ENCODE measurements around the gene LENG9.

Gene LENG9

DNA sequence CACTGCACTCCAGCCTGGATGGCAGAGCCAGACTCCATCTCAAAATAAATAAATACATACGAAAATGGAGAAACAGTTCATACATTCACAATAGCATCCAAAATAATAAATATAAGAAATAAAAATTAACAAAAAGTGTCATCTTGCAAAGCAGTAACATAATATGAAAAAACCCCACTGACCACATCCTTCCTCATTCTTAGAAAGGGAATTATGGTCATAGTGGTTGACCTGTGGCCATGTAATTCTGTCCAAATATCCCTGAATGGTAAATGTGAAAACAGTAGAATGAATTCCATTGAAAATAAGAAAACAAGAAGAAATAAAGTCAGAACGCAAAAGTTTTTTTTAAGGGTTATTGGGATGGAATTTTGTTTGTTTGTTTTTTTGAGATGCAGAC lies 16.5 kb upstream of the LENG9 start:
- no peak for DNase-seq (ENCODE audit: low spot score)

DNA sequence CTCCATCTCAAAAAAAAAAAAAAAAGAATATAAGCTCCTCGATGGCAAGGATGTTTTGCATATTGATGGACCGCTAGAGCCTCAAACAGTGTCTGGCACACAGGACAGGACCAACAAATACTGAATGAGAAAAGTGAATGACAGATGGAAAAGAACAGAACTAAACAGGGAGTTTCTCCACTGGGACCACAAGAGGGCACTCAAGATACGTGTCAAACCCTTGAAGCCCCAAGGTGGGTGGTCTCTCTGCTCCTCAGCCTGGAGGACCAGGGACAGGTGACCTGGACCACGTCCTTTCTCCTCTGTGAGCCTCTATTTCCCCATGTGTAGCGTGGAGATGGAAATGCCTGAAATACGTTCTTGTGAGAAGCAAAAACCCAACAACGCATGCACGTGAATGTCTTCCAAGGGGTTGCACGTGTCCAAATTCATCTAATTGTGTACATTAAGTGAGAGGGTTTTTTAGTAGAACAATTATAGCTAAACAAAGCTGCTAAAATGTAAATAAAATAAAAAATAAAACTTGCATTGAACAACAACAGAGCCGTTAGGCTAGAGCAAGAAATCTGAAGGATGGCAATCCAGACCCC lies 15.2 kb upstream of the LENG9 start:
- WGBS, 2 donors (ENCODE audit: extremely low coverage in 2 of 2, insufficient read length in 2 of 2, insufficient replicate concordance in 1 of 2) = no CpG with 5 or more reads among the region's 10 CpGs
- H3K14ac ChIP-seq (ENCODE audit: low read length) = no peak overlapping the region
- H3K27ac ChIP-seq (replicated peaks; ENCODE audit: low read length) = no peak overlapping the region
- no peak overlapping the region for H4K8ac ChIP-seq (ENCODE audit: low read depth, low read length)
- H3K4ac ChIP-seq (ENCODE audit: low read length) = no peak overlapping the region
- H3K9me3 ChIP-seq (replicated peaks in 1 of 2; ENCODE audit: control insufficient read depth in 2 of 2, insufficient read depth in 1 of 2, low read depth in 1 of 2, low read length in 2 of 2) = no peaks in the 10 kb centered on the region
- H3K4me1 ChIP-seq (ENCODE audit: control insufficient read depth in 2 of 2, insufficient read depth in 1 of 2, low read depth in 1 of 2, low read length in 2 of 2) = peaks cover under 1% of the 10 kb centered on the region in 2 donors
- no peak overlapping the region for H3K23ac ChIP-seq (ENCODE audit: low read depth, low read length, poor library complexity)
- H3K4me3 ChIP-seq (ENCODE audit: low read length in 2 of 2) = no peak overlapping the region
- H3K27me3 ChIP-seq (ENCODE audit: control insufficient read depth in 3 of 3, insufficient read depth in 3 of 3, low read depth in 1 of 3, low read length in 3 of 3) = no peaks in the 10 kb centered on the region
- H3K9ac ChIP-seq (ENCODE audit: low read depth, low read length, poor library complexity) = no peak overlapping the region
- no peak overlapping the region for H3K18ac ChIP-seq (ENCODE audit: low read length)
- H2AFZ ChIP-seq (ENCODE audit: low read length) = no peak overlapping the region
- no peak overlapping the region for H2BK15ac ChIP-seq (ENCODE audit: low read length)
- H3K36me3 ChIP-seq (replicated peaks in 1 of 2; ENCODE audit: control insufficient read depth in 2 of 2, insufficient read depth in 2 of 2, low read length in 2 of 2) = no peaks in the 10 kb centered on the region
- H3K79me1 ChIP-seq (ENCODE audit: low read depth, low read length) = no peaks in the 10 kb centered on the region
- no peak overlapping the region for H2BK5ac ChIP-seq (ENCODE audit: low read length)
- H4K91ac ChIP-seq (ENCODE audit: low read depth, low read length, poor library complexity) = no peak overlapping the region
- no peak overlapping the region for H2BK120ac ChIP-seq (ENCODE audit: low read depth, low read length)
- no peak overlapping the region for H2BK12ac ChIP-seq (ENCODE audit: low read length)
- H2AK5ac ChIP-seq (ENCODE audit: low read depth, low read length) = no peak overlapping the region
- DNase-seq (ENCODE audit: low spot score) = peak; percentile 83
- no peak overlapping the region for H3K4me2 ChIP-seq (ENCODE audit: insufficient read depth, low read length, poor library complexity, severe bottlenecking)

More for the DNA sequence above, 16.5 kb upstream of the LENG9 start:
- H3K4me1 ChIP-seq (ENCODE audit: control insufficient read depth in 2 of 2, insufficient read depth in 1 of 2, low read depth in 1 of 2, low read length in 2 of 2) = no peaks in the 10 kb centered on the region
- no peak overlapping the region for H3K4ac ChIP-seq (ENCODE audit: low read length)
- H3K9me3 ChIP-seq (replicated peaks in 1 of 2; ENCODE audit: control insufficient read depth in 2 of 2, insufficient read depth in 1 of 2, low read depth in 1 of 2, low read length in 2 of 2) = no peaks in the 10 kb centered on the region
- H2BK15ac ChIP-seq (ENCODE audit: low read length) = no peak overlapping the region
- H2BK12ac ChIP-seq (ENCODE audit: low read length) = no peak overlapping the region
- no peak overlapping the region for H3K23ac ChIP-seq (ENCODE audit: low read depth, low read length, poor library complexity)
- H3K14ac ChIP-seq (ENCODE audit: low read length) = no peak overlapping the region
- no peak overlapping the region for H4K8ac ChIP-seq (ENCODE audit: low read depth, low read length)
- H3K79me1 ChIP-seq (ENCODE audit: low read depth, low read length) = no peaks in the 10 kb centered on the region
- no peak overlapping the region for H3K18ac ChIP-seq (ENCODE audit: low read length)
- 100% methylated on average over 1 of the region's 2 CpGs for WGBS, 2 donors (ENCODE audit: extremely low coverage in 2 of 2, insufficient read length in 2 of 2, insufficient replicate concordance in 1 of 2)
- H4K91ac ChIP-seq (ENCODE audit: low read depth, low read length, poor library complexity) = no peak overlapping the region
- H3K27ac ChIP-seq (replicated peaks; ENCODE audit: low read length) = no peak overlapping the region
- H2AFZ ChIP-seq (ENCODE audit: low read length) = no peak overlapping the region
- no peaks in the 10 kb centered on the region for H3K36me3 ChIP-seq (replicated peaks in 1 of 2; ENCODE audit: control insufficient read depth in 2 of 2, insufficient read depth in 2 of 2, low read length in 2 of 2)
- H2BK120ac ChIP-seq (ENCODE audit: low read depth, low read length) = no peak overlapping the region
- no peak overlapping the region for H3K4me3 ChIP-seq (ENCODE audit: low read length in 2 of 2)
- H3K4me2 ChIP-seq (ENCODE audit: insufficient read depth, low read length, poor library complexity, severe bottlenecking) = no peak overlapping the region
- H2AK5ac ChIP-seq (ENCODE audit: low read depth, low read length) = no peak overlapping the region
- H2BK5ac ChIP-seq (ENCODE audit: low read length) = no peak overlapping the region
- no peak overlapping the region for H3K9ac ChIP-seq (ENCODE audit: low read depth, low read length, poor library complexity)
- H3K27me3 ChIP-seq (ENCODE audit: control insufficient read depth in 3 of 3, insufficient read depth in 3 of 3, low read depth in 1 of 3, low read length in 3 of 3) = peaks cover 0 to 6% (median 0%) of the 10 kb centered on the region in 3 experiments

DNA sequence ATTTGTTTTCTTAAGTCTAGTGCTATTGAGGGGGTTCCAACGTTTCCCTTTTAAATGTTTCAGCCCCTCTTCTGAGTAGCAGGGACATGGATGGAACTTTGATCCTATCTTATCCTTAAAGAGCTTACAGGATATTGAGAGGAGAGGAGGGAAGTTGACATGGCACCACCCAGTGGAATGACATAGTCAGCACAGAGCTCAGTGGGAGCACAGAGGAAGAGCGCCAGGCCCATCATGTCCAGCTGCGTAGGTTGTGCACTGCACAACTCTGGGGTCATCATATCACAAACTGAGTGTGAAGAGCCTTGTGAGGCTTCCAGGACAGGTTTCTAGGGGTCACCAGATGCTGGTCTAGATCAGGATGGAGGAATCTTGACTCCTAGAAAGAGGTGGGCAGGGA lies 14.1 kb upstream of the LENG9 start:
- H3K14ac ChIP-seq (ENCODE audit: low read length) = no peak overlapping the region
- no peak overlapping the region for H2BK15ac ChIP-seq (ENCODE audit: low read length)
- H3K4me2 ChIP-seq (ENCODE audit: insufficient read depth, low read length, poor library complexity, severe bottlenecking) = no peak overlapping the region
- no peak overlapping the region for H3K4me3 ChIP-seq (ENCODE audit: low read length in 2 of 2)
- H2BK5ac ChIP-seq (ENCODE audit: low read length) = no peak overlapping the region
- no peak overlapping the region for H4K91ac ChIP-seq (ENCODE audit: low read depth, low read length, poor library complexity)
- no peaks in the 10 kb centered on the region for H3K79me1 ChIP-seq (ENCODE audit: low read depth, low read length)
- H3K4me1 ChIP-seq (ENCODE audit: control insufficient read depth in 2 of 2, insufficient read depth in 1 of 2, low read depth in 1 of 2, low read length in 2 of 2) = peaks cover 7 to 8% of the 10 kb centered on the region in 2 donors
- H3K9ac ChIP-seq (ENCODE audit: low read depth, low read length, poor library complexity) = no peak overlapping the region
- no peak overlapping the region for H2AK5ac ChIP-seq (ENCODE audit: low read depth, low read length)
- H3K4ac ChIP-seq (ENCODE audit: low read length) = no peak overlapping the region
- peaks cover 0 to 2% of the 10 kb centered on the region in 2 donors for H3K9me3 ChIP-seq (replicated peaks in 1 of 2; ENCODE audit: control insufficient read depth in 2 of 2, insufficient read depth in 1 of 2, low read depth in 1 of 2, low read length in 2 of 2)
- no peaks in the 10 kb centered on the region for H3K36me3 ChIP-seq (replicated peaks in 1 of 2; ENCODE audit: control insufficient read depth in 2 of 2, insufficient read depth in 2 of 2, low read length in 2 of 2)
- no peak for DNase-seq (ENCODE audit: low spot score)
- WGBS, 2 donors (ENCODE audit: extremely low coverage in 2 of 2, insufficient read length in 2 of 2, insufficient replicate concordance in 1 of 2) = no CpG with 5 or more reads among the region's 3 CpGs
- no peaks in the 10 kb centered on the region for H3K27me3 ChIP-seq (ENCODE audit: control insufficient read depth in 3 of 3, insufficient read depth in 3 of 3, low read depth in 1 of 3, low read length in 3 of 3)
- H3K27ac ChIP-seq (replicated peaks; ENCODE audit: low read length) = no peak overlapping the region
- H2BK120ac ChIP-seq (ENCODE audit: low read depth, low read length) = no peak overlapping the region
- no peak overlapping the region for H3K18ac ChIP-seq (ENCODE audit: low read length)
- no peak overlapping the region for H2AFZ ChIP-seq (ENCODE audit: low read length)
- no peak overlapping the region for H3K23ac ChIP-seq (ENCODE audit: low read depth, low read length, poor library complexity)
- no peak overlapping the region for H2BK12ac ChIP-seq (ENCODE audit: low read length)
- H4K8ac ChIP-seq (ENCODE audit: low read depth, low read length) = no peak overlapping the region

DNA sequence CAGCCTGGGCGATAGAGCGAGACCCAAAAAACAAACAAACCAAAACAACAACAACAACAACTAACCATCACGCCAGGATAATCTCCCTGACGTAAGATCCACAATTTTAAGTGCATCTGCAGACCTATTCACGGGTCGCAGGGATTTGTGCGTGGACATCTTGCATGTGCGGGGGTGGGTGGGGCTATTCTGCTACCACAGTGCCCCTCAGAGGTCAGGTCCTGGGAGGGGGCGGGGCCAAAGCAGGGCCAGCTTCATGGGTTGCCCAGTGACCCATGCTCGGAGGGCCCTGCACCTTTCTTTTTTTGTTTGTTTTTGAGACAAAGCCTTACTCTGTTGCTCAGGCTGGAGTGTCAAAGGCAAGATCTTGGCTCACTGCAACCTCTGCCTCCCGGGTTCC lies 12.1 kb upstream of the LENG9 start:
- no peaks in the 10 kb centered on the region for H3K36me3 ChIP-seq (replicated peaks in 1 of 2; ENCODE audit: control insufficient read depth in 2 of 2, insufficient read depth in 2 of 2, low read length in 2 of 2)
- peaks cover 0 to 2% of the 10 kb centered on the region in 2 donors for H3K9me3 ChIP-seq (replicated peaks in 1 of 2; ENCODE audit: control insufficient read depth in 2 of 2, insufficient read depth in 1 of 2, low read depth in 1 of 2, low read length in 2 of 2)
- H3K4me3 ChIP-seq (ENCODE audit: low read length in 2 of 2) = no peak overlapping the region
- H2BK5ac ChIP-seq (ENCODE audit: low read length) = no peak overlapping the region
- H2AFZ ChIP-seq (ENCODE audit: low read length) = no peak overlapping the region
- no peak overlapping the region for H4K8ac ChIP-seq (ENCODE audit: low read depth, low read length)
- peaks cover 9 to 13% of the 10 kb centered on the region in 2 donors for H3K4me1 ChIP-seq (ENCODE audit: control insufficient read depth in 2 of 2, insufficient read depth in 1 of 2, low read depth in 1 of 2, low read length in 2 of 2)
- H3K79me1 ChIP-seq (ENCODE audit: low read depth, low read length) = no peaks in the 10 kb centered on the region
- no peak overlapping the region for H2BK12ac ChIP-seq (ENCODE audit: low read length)
- H3K27ac ChIP-seq (replicated peaks; ENCODE audit: low read length) = no peak overlapping the region
- no peak overlapping the region for H4K91ac ChIP-seq (ENCODE audit: low read depth, low read length, poor library complexity)
- H3K27me3 ChIP-seq (ENCODE audit: control insufficient read depth in 3 of 3, insufficient read depth in 3 of 3, low read depth in 1 of 3, low read length in 3 of 3) = peaks cover 0 to 9% (median 0%) of the 10 kb centered on the region in 3 experiments
- H3K23ac ChIP-seq (ENCODE audit: low read depth, low read length, poor library complexity) = no peak overlapping the region
- no peak overlapping the region for H3K4ac ChIP-seq (ENCODE audit: low read length)
- no peak overlapping the region for H3K4me2 ChIP-seq (ENCODE audit: insufficient read depth, low read length, poor library complexity, severe bottlenecking)
- DNase-seq (ENCODE audit: low spot score) = no peak
- no CpG with 5 or more reads among the region's 11 CpGs for WGBS, 2 donors (ENCODE audit: extremely low coverage in 2 of 2, insufficient read length in 2 of 2, insufficient replicate concordance in 1 of 2)
- H3K18ac ChIP-seq (ENCODE audit: low read length) = no peak overlapping the region
- no peak overlapping the region for H2AK5ac ChIP-seq (ENCODE audit: low read depth, low read length)
- no peak overlapping the region for H2BK120ac ChIP-seq (ENCODE audit: low read depth, low read length)
- H3K14ac ChIP-seq (ENCODE audit: low read length) = no peak overlapping the region
- no peak overlapping the region for H3K9ac ChIP-seq (ENCODE audit: low read depth, low read length, poor library complexity)
- no peak overlapping the region for H2BK15ac ChIP-seq (ENCODE audit: low read length)
